Uterus (tissue), 4 donors: Measurements from ENCODE around the gene RHOXF2. TPM values are rescaled to one million over a fixed set of nuclear protein-coding genes. Genes with fewer than 3 reads are reported as not detected.
"Not testable (repeated sequence)": the region's sequence is repeated elsewhere in the genome, so short reads cannot be mapped to it uniquely, and the experiment has no call there.

ENCODE experiments used
- DNase-seq, 2 donors: peaks; one replicate each; pipeline ENCODE4 v3.0.0-alpha.2; 2019 to 2020
- H3K27ac ChIP-seq, 2 donors: fragments of 200-600 bp; sonication (generic); 1 replicate in 1 of 2; 2 replicates in 1 of 2; pipeline ENCODE4 v1.5.1; 2016 to 2018
- H3K27me3 ChIP-seq, 2 donors: fragments of 200-600 bp; sonication (generic); one replicate each; pipeline ENCODE4 v1.5.1; 2018 to 2019; ENCODE audit warnings: control low read depth in 1 of 2
- H3K36me3 ChIP-seq, 2 donors: fragments of 200-600 bp; sonication (generic); one replicate each; pipeline ENCODE4 v1.5.1; 2019; ENCODE audit warnings: control low read depth in 1 of 2
- H3K4me1 ChIP-seq, 2 donors: fragments of 200-600 bp; sonication (generic); one replicate each; pipeline ENCODE4 v1.5.1; 2018 to 2019; ENCODE audit warnings: control low read depth in 1 of 2
- H3K4me3 ChIP-seq, 2 donors: fragments of 200-600 bp; sonication (generic); 1 replicate in 1 of 2; 2 replicates in 1 of 2; pipeline ENCODE4 v1.5.1; 2018 to 2019; ENCODE audit warnings: mild to moderate bottlenecking in 1 of 2
- H3K9me3 ChIP-seq, 2 donors: fragments of 200-600 bp; sonication (generic); one replicate each; pipeline ENCODE4 v1.5.1; 2019; ENCODE audit warnings: control low read depth in 1 of 2
- POLR2A ChIP-seq, 2 donors: fragments of 450-650 bp; IDR thresholded peaks; one replicate each; pipeline ENCODE4 v1.6.1; 2016; ENCODE audit warnings: antibody characterized with exemption in 2 of 2, mild to moderate bottlenecking in 1 of 2, moderate library complexity in 1 of 2
- intact Hi-C: fragments of 100-400 bp; cut with DNase I; formaldehyde crosslinking; loops from one replicate; pipeline ENCODE4 v1.15.1; 2023; ENCODE audit warnings: low total_unique reads
- total RNA-seq, 4 donors: library from RNA; depleted of rRNA in 3 of 4; stranded (reverse); fragments of >200 nt in 3 of 4; gene quantifications; one replicate each; pipeline versions ENCODE4 v1.1.0 to v1.2.4, GENCODE V29; 2014 to 2023
- TF ChIP-seq, protein P1 (sequence below), 4 experiments: fragments of 200-600 bp in 2 of 4; fragments of 450-650 bp in 2 of 4; sonication (generic) in 2 of 4; IDR thresholded peaks; one replicate each; pipeline ENCODE4 v1.5.1; 2016 to 2019; ENCODE audit warnings: antibody characterized with exemption in 4 of 4, mild to moderate bottlenecking in 2 of 4, moderate library complexity in 1 of 4
- donor health status: DM: yes; HTN: yes; CAD: no.

Gene RHOXF2, protein sequence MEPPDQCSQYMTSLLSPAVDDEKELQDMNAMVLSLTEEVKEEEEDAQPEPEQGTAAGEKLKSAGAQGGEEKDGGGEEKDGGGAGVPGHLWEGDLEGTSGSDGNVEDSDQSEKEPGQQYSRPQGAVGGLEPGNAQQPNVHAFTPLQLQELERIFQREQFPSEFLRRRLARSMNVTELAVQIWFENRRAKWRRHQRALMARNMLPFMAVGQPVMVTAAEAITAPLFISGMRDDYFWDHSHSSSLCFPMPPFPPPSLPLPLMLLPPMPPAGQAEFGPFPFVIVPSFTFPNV
- not detected for total RNA-seq

DNA sequence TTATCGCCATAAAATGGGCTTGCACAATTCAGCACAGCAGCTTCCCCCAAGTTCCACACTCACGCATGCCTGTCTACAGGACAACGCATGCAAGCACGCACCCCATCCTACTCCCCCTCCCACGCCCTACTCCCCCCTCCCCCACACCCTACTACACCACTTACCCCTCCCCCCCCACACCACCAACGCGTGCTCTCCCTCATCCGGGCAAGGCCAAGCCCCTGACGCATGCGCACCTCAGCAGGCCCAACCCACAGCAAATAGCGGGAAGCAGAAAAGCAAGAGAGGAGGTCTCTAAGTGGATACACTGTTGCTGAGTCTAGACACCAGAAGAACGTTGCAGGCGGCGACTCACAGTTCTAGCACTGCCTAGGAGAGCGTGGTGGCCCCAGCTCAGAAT lies at the start of gene RHOXF2:
TSS of gene RHOXF2 (plus strand) at position 301 of the 400 bp plus-strand sequence. CDS start 138 bp downstream, outside the sequence.
- H3K36me3 ChIP-seq, H3K4me3 ChIP-seq, H3K9me3 ChIP-seq, H3K4me1 ChIP-seq, intact Hi-C loops, DNase-seq, H3K27me3 ChIP-seq, H3K27ac ChIP-seq: not testable (repeated sequence)

DNA sequence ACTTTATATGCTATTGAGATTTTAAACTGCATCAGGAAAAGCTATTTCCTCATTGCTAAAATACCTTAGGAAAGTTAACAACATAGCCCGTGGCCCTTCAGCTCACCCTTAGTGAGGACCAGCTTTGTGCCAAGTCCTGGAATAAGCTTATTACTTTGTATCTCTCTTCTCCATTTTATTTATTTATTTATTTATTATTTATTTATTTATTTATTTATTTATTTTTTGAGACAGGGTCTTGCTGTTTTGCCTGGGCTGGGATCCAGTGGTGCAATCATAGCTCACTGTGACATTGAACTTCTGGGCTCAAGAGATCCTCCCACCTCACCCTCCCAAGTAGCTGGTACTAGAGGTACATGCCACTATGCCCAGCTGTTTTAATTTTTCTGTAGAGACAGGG lies 49.0 kb upstream of the RHOXF2 start:
- no peaks in the 10 kb centered on the region for H3K27me3 ChIP-seq
- H3K4me1 ChIP-seq = no peaks in the 10 kb centered on the region
- no peaks in the 10 kb centered on the region for H3K9me3 ChIP-seq
- H3K4me3 ChIP-seq = no peak overlapping the region
- no peak overlapping the region for H3K27ac ChIP-seq
- intact Hi-C loops = no loop called here
- no peak for DNase-seq
- TF ChIP-seq POLR2A (IDR thresholded peaks at IDR 0.05) = no peak
- TF ChIP-seq, protein P1, sequence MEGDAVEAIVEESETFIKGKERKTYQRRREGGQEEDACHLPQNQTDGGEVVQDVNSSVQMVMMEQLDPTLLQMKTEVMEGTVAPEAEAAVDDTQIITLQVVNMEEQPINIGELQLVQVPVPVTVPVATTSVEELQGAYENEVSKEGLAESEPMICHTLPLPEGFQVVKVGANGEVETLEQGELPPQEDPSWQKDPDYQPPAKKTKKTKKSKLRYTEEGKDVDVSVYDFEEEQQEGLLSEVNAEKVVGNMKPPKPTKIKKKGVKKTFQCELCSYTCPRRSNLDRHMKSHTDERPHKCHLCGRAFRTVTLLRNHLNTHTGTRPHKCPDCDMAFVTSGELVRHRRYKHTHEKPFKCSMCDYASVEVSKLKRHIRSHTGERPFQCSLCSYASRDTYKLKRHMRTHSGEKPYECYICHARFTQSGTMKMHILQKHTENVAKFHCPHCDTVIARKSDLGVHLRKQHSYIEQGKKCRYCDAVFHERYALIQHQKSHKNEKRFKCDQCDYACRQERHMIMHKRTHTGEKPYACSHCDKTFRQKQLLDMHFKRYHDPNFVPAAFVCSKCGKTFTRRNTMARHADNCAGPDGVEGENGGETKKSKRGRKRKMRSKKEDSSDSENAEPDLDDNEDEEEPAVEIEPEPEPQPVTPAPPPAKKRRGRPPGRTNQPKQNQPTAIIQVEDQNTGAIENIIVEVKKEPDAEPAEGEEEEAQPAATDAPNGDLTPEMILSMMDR (IDR thresholded peaks at IDR 0.05) = no peak
- H3K36me3 ChIP-seq = no peaks in the 10 kb centered on the region

DNA sequence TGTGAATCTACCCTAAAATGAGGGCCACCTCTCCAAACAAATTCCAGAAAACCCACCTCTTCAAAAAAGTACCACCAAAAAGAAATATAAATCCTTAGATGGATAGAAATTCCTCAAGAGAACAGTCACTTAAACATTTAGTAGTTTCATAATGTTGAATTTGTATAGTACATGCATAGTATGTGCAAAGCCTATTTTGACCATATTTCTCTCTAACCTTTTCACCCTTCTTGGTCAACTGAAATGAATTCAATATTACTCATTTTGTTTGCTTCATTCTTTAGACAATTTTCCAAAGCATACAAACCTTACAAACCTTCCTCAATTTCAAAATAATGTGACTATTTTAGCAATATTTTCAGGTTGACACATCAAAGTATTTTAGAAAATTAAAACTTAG lies 46.8 kb upstream of the RHOXF2 start:
- no peak for TF ChIP-seq POLR2A (IDR thresholded peaks at IDR 0.05)
- TF ChIP-seq, protein P1 (IDR thresholded peaks at IDR 0.05) = no peak
- no peaks in the 10 kb centered on the region for H3K27me3 ChIP-seq
- intact Hi-C loops = no loop called here

DNA sequence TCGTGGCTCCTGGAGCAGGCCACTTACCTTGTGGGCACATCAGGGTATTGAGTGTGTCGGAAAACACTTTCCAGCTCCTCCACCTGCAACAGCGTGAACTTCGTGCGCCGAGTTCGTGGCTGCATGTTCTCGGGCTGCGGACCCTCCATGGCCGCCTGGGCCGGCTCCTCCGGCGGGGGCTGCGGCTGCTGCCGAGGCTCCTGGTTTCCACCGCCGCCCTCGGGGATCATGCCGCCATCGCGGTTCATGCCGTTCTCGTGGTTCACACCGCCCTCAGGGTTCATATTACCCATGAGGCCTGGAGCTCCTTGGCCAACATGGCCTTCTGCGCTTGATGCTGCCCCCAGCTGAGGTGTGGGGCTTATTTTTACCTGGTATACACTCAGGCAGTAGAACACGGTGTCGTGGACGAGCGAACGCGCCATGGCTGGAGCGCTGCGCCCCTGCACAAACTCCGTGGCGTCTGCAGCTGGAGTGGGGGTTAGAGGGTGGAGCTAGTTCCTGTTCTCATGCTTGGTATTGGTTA lies 42.9 kb upstream of the RHOXF2 start, which contains the start of gene RHOXF1:
TSS of gene RHOXF1 (minus strand) at position 476 of the 526 bp plus-strand sequence. CDS start at position 425, 51 bp downstream.
- intact Hi-C loops = no loop called here
- H3K27ac ChIP-seq = no peak within 1 kb of the TSS
- no peak within 1 kb of the TSS for H3K4me3 ChIP-seq
- H3K9me3 ChIP-seq = no peaks in the 10 kb centered on the region
- no peaks in the 10 kb centered on the region for H3K4me1 ChIP-seq
- TF ChIP-seq, protein P1 (IDR thresholded peaks at IDR 0.05) = no peak
- no peak for TF ChIP-seq POLR2A (IDR thresholded peaks at IDR 0.05)
- H3K27me3 ChIP-seq = no peaks in the 10 kb centered on the region
- DNase-seq = no peak
- H3K36me3 ChIP-seq = no peaks in the 10 kb centered on the region

More for the DNA sequence above, 46.8 kb upstream of the RHOXF2 start:
- Histone ChIP-seq H3K9me3 (no peaks in the 10 kb centered on the region), H3K4me1 (no peaks in the 10 kb centered on the region), H3K36me3 (no peaks in the 10 kb centered on the region), H3K27ac (no peak overlapping the region), H3K4me3 (no peak overlapping the region)
- no peak for DNase-seq

DNA sequence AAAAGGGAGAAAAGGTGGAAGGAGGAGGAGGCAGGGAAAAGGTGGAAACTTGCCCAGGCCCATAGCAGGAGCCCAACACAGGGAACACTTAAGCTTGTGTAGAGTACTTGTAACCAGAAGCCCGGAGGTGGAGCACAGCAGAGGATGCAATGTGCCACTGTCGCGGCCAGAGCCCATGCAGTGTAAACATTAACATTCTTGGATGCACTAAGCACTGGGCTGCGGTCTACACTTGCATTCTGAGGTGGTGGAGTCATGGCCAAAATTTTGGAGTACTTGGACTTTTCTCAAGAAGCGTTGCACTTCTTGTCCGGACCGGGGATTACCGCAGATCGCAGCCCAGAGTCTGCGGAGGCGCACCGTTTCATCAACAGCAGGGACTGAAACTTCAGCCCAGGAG lies 38.2 kb upstream of the RHOXF2 start:
- no peaks in the 10 kb centered on the region for H3K27me3 ChIP-seq
- no peaks in the 10 kb centered on the region for H3K9me3 ChIP-seq
- no peak for DNase-seq
- H3K4me3 ChIP-seq = no peak overlapping the region
- H3K4me1 ChIP-seq = no peaks in the 10 kb centered on the region
- intact Hi-C loops = no loop called here
- TF ChIP-seq POLR2A (IDR thresholded peaks at IDR 0.05) = no peak
- TF ChIP-seq, protein P1 (IDR thresholded peaks at IDR 0.05) = no peak
- H3K27ac ChIP-seq = no peak overlapping the region
- H3K36me3 ChIP-seq = no peaks in the 10 kb centered on the region
